ENCODE measurements around the gene MAN2C1.
"Not testable (repeated sequence)": the region's sequence is repeated elsewhere in the genome, so short reads cannot be mapped to it uniquely, and the experiment has no call there.

The MAN2C1 gene

GRCh38 chr15:75389791-75390382 is 21.5 kb upstream of the MAN2C1 start:
- no peak for TF ChIP-seq CTCF (IDR thresholded peaks at IDR 0.05; ENCODE audit: borderline replicate concordance, control extremely low read depth, extremely low read depth, insufficient read depth, missing control alignments)
- DNase-seq (ENCODE audit: low spot score), result no peak
- in situ Hi-C loops (cut with MboI; ENCODE audit: low sequenced_read_pairs, unreplicated experiment), result no loop called here

GRCh38 chr15:75383986-75384385 is 15.6 kb upstream of the MAN2C1 start:
- DNase-seq (ENCODE audit: low spot score); in situ Hi-C loops (cut with MboI; ENCODE audit: low sequenced_read_pairs, unreplicated experiment): not testable (repeated sequence)

GRCh38 chr15:75380773-75381172 is 12.4 kb upstream of the MAN2C1 start:
- no peak for TF ChIP-seq CTCF (IDR thresholded peaks at IDR 0.05; ENCODE audit: borderline replicate concordance, control extremely low read depth, extremely low read depth, insufficient read depth, missing control alignments)
- in situ Hi-C loops (cut with MboI; ENCODE audit: low sequenced_read_pairs, unreplicated experiment), result no loop called here
- DNase-seq (ENCODE audit: low spot score), result no peak

- in situ Hi-C loops (cut with MboI; ENCODE audit: low sequenced_read_pairs, unreplicated experiment), result loop anchor here (25.0 kb wide), 1 partner anchor 265 kb away; the partner anchor contains the start of genes IMP3, SNUPN and SNX33
- no peak for TF ChIP-seq CTCF (IDR thresholded peaks at IDR 0.05; ENCODE audit: borderline replicate concordance, control extremely low read depth, extremely low read depth, insufficient read depth, missing control alignments)
- no peak for DNase-seq (ENCODE audit: low spot score)
Measured at GRCh38 chr15:75371901-75372688, 3.7 kb upstream of the MAN2C1 start.

GRCh38 chr15:75371486-75371885 is 3.1 kb upstream of the MAN2C1 start:
- in situ Hi-C loops (cut with MboI; ENCODE audit: low sequenced_read_pairs, unreplicated experiment), result loop anchor here (25.0 kb wide), 1 partner anchor 266 kb away; the partner anchor contains the start of genes IMP3, SNUPN and SNX33
- TF ChIP-seq CTCF (IDR thresholded peaks at IDR 0.05; ENCODE audit: borderline replicate concordance, control extremely low read depth, extremely low read depth, insufficient read depth, missing control alignments), result no peak

GRCh38 chr15:75369897-75370581 is 1.6 kb upstream of the MAN2C1 start:
- in situ Hi-C loops (cut with MboI; ENCODE audit: low sequenced_read_pairs, unreplicated experiment), result loop anchor here (25.0 kb wide), 1 partner anchor 267 kb away; the partner anchor contains the start of genes IMP3, SNUPN and SNX33

More at GRCh38 chr15:75371486-75371885, 3.1 kb upstream of the MAN2C1 start:
- DNase-seq (ENCODE audit: low spot score), result no peak

More at GRCh38 chr15:75369897-75370581, 1.6 kb upstream of the MAN2C1 start:
- DNase-seq (ENCODE audit: low spot score), result no peak
- TF ChIP-seq CTCF (IDR thresholded peaks at IDR 0.05; ENCODE audit: borderline replicate concordance, control extremely low read depth, extremely low read depth, insufficient read depth, missing control alignments), result no peak
